NCI-H2227 (cell line): ENCODE measurements around the gene HNF1A.

ENCODE experiments used
- DNase-seq: peaks from one replicate; lab custom pipeline; 2025; ENCODE audit not compliant: unreplicated experiment; lab: John Stamatoyannopoulos, UW

The HNF1A gene

GRCh38 chr12:120988234-120988633, 9.9 kb downstream of the HNF1A start:
- DNase-seq: no peak

DNA sequence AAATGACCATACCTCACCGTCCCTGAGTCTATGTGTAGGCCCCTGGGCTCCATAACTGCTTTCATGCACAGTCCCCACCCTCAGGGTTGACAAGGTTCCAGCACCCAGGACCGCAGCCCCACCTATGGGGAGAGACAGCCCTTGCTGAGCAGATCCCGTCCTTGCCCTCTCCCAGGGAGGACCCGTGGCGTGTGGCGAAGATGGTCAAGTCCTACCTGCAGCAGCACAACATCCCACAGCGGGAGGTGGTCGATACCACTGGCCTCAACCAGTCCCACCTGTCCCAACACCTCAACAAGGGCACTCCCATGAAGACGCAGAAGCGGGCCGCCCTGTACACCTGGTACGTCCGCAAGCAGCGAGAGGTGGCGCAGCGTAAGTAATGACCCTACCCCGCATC, 10.3 kb downstream of the HNF1A start:
- DNase-seq: no peak

DNA sequence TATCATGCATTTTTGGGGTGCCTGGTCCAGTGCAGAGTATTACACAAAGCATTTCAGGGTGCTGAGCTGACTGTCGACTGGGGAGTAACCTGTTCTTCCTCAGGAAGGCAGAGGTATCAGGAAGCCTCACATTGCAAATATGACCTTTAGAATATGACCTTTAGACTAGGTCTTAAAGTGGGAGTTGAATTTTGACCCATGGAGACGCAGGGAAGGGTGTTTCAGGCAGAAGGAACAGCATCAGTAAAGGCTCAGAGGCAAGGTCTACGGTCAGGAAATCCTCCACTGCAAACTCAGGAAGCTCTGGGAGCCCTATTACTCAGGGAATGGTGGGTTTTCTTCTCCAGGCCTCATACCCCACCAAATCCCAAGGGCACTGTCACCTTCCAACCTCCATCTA, 11.3 kb downstream of the HNF1A start:
- DNase-seq: no peak

- DNase-seq: no peak
These were observed 12.2 kb downstream of the HNF1A start for GRCh38 chr12:120990487-120991055.

- no peak for DNase-seq
These were observed 13.6 kb downstream of the HNF1A start for GRCh38 chr12:120991965-120992364.

- no peak for DNase-seq
These were observed 14.6 kb downstream of the HNF1A start for GRCh38 chr12:120992989-120993388.

DNA sequence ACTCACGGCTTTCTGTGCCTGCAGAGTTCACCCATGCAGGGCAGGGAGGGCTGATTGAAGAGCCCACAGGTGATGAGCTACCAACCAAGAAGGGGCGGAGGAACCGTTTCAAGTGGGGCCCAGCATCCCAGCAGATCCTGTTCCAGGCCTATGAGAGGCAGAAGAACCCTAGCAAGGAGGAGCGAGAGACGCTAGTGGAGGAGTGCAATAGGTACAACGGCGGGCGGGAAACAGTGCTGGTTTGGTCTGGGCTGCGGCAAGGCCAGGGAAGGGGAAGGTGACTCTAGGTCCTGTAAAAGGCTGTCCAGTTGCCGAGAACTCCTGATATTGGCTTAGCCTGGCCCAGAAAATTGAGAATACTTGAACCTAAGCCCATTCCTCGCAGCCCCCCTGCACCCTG, 15.2 kb downstream of the HNF1A start:
- DNase-seq: no peak

- no peak for DNase-seq
These were observed 15.7 kb downstream of the HNF1A start for GRCh38 chr12:120994059-120994458.

GRCh38 chr12:120994589-120995337, 16.4 kb downstream of the HNF1A start:
- DNase-seq: no peak

DNA sequence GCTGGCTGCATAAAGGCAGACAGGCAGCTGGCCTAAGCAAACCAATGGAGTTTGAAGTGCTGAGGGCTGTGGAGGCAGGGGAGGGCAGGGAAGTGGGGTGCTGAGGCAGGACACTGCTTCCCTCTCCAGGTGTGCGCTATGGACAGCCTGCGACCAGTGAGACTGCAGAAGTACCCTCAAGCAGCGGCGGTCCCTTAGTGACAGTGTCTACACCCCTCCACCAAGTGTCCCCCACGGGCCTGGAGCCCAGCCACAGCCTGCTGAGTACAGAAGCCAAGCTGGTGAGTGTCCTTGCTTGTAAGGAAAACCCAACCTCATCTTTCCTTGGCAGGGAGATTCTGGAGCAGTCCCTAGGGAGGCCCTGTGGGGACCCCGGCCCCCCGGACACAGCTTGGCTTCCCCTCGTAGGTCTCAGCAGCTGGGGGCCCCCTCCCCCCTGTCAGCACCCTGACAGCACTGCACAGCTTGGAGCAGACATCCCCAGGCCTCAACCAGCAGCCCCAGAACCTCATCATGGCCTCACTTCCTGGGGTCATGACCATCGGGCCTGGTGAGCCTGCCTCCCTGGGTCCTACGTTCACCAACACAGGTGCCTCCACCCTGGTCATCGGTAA, 17.9 kb downstream of the HNF1A start:
- DNase-seq: no peak

GRCh38 chr12:120997448-120997847, 19.1 kb downstream of the HNF1A start:
- DNase-seq: no peak

GRCh38 chr12:120998435-120998834, 20.1 kb downstream of the HNF1A start:
- no peak for DNase-seq

GRCh38 chr12:120999191-121000120, 21.1 kb downstream of the HNF1A start:
- no peak for DNase-seq

DNA sequence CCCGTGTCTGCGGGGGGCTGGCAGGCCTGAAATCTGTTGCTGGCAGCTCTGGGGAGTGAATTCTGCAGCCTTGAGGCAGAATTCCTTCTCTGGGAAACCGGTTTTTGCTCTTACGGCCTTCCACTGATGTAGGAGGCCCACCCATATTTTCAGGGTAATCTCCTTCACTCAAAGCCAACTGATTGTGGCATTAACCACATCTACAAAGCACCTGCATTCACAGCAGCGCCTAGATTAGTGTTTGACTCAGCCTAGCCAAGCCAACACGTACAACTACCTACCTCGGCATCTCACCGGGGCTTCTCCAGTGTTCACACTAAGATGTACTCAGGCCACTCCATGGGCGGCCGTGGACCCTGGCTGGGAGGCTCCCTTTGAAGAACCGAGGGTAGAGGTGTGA, 22.2 kb downstream of the HNF1A start:
- no peak for DNase-seq

DNA sequence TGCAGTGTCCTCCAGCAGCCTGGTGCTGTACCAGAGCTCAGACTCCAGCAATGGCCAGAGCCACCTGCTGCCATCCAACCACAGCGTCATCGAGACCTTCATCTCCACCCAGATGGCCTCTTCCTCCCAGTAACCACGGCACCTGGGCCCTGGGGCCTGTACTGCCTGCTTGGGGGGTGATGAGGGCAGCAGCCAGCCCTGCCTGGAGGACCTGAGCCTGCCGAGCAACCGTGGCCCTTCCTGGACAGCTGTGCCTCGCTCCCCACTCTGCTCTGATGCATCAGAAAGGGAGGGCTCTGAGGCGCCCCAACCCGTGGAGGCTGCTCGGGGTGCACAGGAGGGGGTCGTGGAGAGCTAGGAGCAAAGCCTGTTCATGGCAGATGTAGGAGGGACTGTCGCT, 22.7 kb downstream of the HNF1A start:
- no peak for DNase-seq

DNA sequence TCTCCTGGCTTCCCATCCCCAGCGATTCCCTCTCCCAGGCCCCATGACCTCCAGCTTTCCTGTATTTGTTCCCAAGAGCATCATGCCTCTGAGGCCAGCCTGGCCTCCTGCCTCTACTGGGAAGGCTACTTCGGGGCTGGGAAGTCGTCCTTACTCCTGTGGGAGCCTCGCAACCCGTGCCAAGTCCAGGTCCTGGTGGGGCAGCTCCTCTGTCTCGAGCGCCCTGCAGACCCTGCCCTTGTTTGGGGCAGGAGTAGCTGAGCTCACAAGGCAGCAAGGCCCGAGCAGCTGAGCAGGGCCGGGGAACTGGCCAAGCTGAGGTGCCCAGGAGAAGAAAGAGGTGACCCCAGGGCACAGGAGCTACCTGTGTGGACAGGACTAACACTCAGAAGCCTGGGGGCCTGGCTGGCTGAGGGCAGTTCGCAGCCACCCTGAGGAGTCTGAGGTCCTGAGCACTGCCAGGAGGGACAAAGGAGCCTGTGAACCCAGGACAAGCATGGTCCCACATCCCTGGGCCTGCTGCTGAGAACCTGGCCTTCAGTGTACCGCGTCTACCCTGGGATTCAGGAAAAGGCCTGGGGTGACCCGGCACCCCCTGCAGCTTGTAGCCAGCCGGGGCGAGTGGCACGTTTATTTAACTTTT, 23.6 kb downstream of the HNF1A start:
- DNase-seq: no peak

DNA sequence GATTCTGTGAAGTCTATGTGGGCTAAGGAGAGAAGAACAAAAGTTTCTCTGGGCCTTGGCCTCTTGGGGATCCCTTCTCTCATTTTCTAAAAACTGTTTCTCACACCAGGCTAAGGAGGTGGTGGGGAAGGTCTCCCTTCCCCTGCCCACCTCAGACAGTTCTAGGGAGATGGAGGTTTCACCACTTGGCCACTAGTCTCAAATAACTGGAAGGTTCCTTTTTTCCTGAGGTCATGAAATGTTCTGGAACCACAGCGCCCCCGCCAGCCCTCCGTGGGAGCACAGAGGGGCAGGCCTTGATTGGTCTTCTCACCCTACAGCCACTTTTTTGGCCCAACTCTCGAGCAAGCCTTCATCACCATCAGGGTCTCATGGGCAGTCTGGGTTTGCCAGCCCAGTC, 25.3 kb downstream of the HNF1A start:
- no peak for DNase-seq

- no peak for DNase-seq
These were observed 26.0 kb downstream of the HNF1A start for GRCh38 chr12:121004253-121004815.

DNA sequence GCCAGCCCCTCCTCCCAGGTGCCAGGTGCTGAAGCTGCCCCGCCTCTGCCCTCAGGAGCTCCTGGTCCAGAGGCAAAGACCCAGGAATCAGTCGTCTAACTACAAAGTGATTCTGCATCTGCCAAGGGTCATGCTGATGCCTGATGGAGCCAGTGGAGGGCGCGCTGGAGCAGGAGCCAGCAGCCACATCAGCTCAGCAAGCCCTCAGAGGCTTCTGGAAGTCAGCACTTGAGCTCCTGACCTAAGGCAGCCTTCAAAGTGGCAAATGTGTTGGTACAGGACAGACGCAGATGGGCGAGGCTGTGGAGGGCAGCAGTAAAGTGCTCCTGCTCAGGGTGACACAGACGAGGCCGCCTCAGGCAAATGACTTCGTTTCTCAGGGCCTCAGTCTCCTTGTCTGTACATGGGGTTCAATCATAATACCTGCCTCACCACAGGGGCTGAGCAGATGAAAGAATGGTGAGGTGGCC, 27.0 kb downstream of the HNF1A start:
- DNase-seq: peak; percentile 53

GRCh38 chr12:121008347-121009098, 30.2 kb downstream of the HNF1A start:
- DNase-seq: no peak
